ENCODE data around the gene SLC39A1. TPM values are rescaled to one million over a fixed set of nuclear protein-coding genes. Genes with fewer than 3 reads are reported as not detected.
A peak's percentile ranks its signal among the peaks of the same experiment; 100 is the strongest.

Gene SLC39A1
- total RNA-seq, 1 donor from 2014 or later, result 24.1 TPM

DNA sequence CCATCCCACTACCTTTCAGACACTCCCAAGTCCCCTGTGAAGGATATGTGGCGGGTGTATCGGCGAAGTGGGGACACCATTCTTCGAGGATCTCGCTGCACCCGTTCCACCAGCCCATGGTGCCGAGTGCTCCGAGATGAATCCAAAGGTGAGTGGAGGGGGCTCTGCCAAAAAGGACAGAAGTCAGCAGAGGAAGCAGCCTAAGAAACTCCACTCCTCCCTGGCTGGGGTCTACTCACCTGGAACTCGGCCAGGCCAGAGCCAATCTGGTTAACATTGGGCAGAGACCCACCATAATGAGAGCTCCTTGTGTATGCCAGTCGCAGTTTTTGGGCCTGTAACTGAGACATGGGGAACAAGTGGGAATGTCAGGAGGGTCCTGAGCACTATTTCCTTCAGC lies 8.5 kb downstream of the SLC39A1 start:
- FAIRE-seq (no peak), DNase-seq (ENCODE audit: low spot score in 2 of 2) (no peak)

DNA sequence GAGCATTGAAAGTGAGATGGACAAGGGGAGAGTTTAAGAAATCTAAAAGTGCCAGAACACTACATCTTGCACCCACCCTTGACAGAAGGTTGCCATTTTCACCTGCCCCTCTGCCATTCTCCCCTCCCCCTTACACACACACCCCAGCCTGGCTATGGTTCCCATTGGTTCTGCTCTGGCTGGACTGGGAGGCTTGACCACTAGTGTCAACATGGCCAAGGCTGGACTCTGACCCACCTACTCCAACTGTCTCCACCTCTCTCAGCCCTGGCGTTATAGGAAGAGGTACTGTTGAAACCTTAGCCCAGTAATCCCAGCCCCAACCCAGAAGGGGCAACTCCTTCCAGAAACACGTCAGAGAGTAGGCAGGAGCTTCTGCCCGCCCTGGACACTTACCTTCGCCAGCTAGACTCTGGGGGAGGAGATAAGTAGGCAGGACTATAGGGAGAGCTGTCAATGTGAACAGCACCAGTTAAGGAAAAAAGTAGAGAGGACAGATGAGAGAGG lies 9.4 kb downstream of the SLC39A1 start:
- DNase-seq (ENCODE audit: low spot score in 2 of 2) (no peak), FAIRE-seq (no peak)

DNA sequence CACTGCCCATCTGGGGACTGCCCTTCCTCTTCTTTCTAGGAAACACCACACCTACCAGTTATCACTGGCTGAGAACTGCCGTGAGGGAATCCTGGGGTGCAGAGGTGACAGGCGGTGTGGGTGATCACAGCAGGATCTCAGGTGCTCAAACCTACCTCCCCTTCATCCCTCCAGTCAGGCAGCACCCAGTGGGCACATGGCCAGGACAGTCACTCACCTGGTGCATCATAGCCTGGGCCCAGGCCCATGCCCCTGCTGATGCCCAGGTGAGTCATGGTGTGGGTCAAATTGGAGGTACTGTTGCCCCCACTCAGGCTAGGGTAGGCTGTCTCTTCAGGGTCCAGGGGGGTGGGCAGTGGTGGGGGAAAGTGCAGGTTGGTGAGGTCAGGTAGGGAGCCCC lies 11.5 kb downstream of the SLC39A1 start:
- no peak for FAIRE-seq
- DNase-seq (ENCODE audit: low spot score in 2 of 2), result no peak

DNA sequence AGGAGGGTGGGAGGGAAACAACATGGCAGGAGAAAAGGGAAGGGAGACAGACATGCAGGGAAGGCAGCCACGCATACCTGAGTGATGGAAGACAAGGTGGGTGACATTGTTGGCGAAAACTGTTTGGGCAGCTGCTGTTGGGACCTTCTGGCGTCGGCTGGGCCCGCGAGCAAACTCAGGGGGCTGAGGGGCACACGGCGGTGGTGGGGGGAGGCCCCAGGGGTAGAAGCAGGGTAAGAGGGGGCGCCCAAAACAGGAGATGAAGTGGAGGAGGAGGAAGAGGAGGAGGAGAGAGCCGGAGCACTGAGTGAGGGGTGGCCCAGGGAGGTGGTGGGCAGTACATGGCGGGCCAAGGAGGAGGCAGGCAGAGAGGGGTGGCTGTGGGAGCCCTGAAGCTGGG lies 12.2 kb downstream of the SLC39A1 start:
- no peak for FAIRE-seq

DNA sequence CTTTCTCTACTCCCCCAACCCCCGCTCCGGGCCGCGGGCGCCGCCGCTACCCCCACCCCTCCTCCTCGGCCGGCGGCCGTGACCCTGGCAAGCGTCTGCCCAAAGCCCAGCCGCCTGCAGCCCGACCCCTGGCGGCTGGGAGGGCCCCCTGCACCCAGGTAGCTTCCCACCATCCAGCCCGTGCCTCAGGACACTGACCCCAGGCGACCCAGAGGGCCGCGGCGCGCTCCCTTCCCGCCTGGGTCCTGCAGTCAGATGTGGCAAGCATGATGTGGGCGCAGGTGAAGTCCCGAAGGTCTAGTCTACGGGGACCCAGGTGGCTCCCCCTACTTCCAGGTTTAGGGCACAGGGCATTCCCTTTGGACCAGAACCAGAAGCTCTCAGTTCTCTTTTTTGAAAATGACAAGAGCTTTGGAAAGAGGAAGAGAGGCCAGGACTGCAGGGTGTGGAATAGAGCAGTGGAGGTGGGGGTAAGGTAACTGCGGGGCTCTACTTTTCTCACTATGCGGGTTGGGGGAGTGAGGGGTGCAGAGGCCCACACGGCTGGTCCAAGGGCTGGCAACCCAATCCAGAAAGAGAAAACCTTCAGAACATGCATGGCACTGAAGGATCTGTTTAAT lies 16.6 kb downstream of the SLC39A1 start, which contains the start of gene DENND4B:
Gene DENND4B, minus strand, starts transcription at position 97 of the 620 bp plus-strand sequence. CDS start 2,344 bp downstream, outside the sequence.
- DNase-seq (ENCODE audit: low spot score in 2 of 2) (peak; percentile 96 to 98), FAIRE-seq (no peak)

More for the DNA sequence above, 12.2 kb downstream of the SLC39A1 start:
- DNase-seq (ENCODE audit: low spot score in 2 of 2), result no peak

DNA sequence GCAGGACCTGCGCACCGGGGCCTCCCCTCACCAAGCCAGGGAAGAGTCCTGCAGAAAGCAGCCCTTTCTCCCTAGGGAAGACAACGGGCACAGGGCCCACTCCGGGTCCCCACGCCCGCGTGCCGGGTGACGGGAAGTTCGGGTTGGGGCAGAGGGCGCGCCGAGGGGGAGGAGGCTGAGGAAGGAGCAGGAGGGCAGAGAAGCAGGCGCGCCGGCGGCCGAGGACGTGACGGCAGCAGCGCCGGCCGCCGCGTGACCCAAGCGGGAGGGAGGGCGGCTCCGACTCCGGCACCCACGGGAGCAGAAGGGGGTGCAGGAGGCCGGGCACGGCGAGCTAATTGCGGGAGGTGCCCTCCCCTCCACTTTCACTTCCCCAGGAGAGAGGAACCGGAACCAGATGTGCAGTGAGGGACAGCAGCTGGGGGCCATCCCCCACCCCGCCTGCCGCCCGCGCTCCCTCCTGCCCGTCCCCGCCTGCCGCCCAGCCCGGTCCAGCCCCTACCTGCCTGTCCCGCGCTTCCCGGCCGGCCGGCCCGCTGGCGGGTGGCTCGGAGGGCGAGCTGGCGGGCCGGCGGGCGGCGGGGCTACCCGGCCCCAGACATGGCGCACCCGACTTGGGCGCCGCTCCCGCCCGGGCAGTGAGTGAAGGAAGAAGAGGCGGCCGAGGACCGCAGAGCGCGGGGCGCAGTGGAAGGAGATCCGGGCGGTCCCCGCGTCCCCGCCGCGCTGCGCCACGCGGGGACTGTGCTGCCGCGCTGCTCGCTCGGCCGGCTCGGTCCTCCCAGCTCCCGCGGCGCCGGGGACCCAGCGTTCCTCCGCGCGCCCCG lies 17.3 kb downstream of the SLC39A1 start:
- DNase-seq (ENCODE audit: low spot score in 2 of 2), result peak; percentile 87 to 88
- no peak for FAIRE-seq

DNA sequence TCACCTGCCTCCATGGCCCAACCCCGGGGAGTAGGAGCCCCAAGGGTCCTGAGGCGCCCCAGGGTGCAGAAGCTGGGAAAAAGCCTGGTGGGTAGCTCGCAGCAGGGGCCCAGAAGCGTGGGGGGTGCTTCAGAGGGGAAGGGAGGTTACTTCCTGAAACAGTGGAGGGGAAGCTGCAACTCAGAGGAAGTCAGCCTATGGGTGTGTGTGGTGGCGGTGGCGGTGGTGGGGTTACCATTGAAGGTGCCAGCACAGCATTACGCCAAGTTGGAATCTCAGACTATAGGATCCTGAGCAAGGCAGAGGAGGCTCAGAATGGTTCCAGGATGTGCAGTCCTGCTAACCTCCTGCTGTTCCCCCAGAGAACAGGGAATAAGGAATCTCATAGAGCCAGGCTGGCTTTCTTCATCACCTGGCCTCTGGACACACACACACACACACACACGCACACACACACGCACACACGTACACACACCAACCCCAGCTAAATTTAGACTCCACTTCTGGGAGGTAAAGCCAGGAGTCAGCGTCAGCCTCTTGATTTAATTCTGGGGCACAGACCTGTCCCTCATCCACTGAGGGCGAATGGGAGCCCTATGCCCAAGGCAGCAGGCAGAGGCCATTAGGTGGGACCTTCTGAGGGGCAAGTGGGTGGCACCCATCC lies 18.1 kb downstream of the SLC39A1 start:
- FAIRE-seq (no peak), DNase-seq (ENCODE audit: low spot score in 2 of 2) (peak in 1 of 2 donors; percentile 61)

DNA sequence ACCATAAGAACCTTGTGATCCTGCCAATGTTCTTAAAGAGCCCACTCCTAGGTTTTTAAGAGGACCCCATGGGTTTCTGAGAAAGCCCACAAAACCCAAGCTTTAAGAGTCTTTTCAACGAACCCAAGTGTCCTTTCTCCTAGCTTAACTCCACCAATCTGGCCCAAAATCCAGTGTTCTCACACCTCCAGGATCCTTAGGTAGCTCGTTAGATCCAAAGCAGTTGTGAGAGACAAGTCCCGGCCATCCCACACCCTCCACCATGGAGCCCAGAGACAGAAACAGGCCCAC lies 18.6 kb downstream of the SLC39A1 start:
- no peak for DNase-seq (ENCODE audit: low spot score in 2 of 2)
- FAIRE-seq, result no peak

DNA sequence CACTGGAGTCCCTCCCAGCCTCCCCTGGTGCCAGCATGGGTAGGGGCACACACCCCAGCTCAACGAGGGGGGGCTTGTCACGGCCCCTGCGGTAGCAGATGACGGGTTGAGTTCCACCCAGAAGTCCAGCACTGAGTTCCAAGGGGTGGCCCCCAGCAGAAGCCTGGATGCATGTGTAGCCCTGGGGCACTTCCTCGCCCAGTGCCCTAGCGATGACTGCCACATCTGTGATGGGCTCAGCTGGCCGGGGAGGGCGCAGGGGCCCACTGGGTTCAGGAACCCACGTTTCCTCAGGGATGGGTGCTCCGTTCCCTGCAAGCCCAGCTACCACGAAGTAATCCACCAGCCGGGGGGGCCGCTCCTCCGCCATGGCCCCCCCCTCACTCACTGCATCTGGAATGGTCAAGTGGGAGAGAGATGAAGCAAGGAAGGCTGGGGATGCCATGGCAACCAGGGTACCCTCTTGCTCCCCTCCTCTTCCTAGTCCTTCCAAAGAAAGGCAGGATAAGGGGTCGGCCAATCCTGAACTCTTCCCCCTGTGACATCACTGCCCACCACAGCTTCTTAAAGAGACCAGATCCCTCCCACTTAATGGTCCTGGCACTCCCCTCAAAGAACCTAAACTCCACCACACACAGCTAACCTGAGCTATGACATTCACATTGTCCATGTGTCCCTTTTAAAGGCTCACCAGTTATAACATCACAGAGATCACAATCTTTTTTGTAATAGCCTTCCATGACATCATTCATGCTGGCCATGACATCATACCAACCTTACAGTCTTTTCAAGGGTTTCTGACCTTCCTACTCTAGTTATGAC lies 19.1 kb downstream of the SLC39A1 start:
- DNase-seq (ENCODE audit: low spot score in 2 of 2) (no peak), FAIRE-seq (no peak)

DNA sequence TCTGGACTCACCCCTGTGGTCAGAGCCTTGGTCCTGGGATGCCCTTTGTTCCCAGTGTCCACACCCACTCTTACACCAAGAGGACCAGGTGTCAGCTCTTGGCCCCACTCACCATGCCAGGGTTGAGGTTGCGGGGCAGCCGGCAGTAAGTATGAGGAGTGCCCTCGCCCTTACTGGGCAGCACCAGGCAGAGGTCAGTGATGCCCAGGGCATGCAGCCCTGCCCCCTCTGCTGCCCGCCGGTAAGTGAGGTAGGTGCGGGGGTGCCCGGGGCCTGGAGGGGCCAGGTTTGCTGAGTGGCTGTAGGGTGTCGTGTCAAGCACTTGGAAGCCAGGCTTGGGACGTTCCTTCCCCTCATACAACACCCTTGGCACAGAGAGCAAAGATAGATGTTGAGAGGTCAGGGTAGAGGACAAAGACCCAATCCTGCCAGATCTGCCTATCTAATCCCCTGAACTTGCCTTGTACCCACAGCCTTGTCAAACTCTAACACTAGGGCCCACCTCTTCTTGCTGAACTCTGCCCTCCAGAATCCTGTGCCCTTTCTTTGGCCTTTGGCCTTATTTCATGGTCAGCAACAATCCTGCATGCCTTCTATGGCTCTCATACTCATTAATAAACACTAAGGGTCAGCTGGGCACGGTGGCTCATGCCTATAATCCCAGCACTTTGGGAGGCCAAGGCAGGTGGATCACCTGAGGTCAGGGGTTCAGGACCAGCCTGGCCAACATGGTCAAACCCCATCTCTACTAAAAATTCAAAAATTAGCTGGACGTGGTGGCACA lies 20.4 kb downstream of the SLC39A1 start:
- FAIRE-seq (no peak), DNase-seq (ENCODE audit: low spot score in 2 of 2) (no peak)

DNA sequence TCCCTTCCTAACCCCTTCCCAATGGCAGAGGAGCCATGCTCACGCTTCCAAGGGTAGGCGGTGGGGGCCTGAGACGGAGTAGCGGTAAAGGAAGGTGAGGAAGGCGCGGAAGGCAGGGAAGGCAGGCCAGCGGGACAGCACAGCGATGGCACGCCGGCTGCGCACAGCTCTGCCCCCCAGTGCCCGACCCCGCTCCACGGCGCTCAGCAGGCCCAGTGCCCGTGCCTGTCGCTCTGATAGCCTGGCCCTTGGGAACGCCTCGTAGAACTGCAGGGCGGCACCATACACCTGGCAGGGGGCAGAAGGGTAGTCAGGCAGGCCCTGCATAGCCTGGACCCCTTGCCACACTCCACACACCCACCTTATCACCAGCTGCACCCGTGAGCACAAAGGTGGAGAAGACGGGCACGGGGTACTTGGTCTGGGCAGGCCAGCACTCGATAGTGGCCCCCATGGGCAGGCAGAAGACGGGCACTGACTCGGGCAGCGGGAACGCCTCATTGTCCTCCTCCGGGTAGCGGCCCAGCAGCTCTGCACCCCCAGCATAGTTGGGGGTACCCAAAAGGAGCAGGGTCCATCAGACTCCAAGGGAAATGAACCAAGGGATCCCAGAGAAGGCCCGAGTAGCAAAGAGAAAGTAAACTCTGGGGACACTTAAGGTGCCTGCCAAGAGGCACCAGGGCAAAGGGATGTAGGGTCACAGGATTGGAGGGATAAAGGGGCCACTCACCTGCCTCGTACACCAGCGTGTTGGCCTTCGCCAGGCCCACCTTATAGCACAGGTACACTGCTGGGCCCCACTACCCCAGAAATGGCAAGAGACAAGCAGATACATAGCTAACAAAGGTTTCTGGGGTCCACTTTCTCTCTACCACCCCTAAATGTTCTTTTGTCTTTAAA lies 21.3 kb downstream of the SLC39A1 start:
- FAIRE-seq (no peak), DNase-seq (ENCODE audit: low spot score in 2 of 2) (no peak)

DNA sequence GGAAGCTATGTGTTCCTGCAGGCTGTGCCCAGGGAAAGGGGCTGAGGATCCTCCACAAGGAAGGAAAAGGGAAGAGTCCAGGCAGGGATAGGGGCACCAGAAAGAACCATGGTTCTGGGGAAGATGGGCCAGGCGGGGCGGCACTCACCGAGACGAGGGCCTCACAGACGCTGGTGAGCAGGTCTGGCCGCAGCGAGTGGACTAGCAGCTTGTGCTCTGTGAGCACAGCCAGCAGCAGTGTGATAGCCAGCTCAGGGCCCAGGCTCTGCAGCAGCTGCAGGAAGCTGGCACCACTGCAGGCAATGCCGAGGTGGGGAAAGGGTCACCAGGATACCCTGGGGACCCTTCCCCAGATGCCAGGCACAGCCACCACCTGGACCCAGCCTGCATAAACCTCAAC lies 22.6 kb downstream of the SLC39A1 start:
- DNase-seq (ENCODE audit: low spot score in 2 of 2) (no peak), FAIRE-seq (no peak)

DNA sequence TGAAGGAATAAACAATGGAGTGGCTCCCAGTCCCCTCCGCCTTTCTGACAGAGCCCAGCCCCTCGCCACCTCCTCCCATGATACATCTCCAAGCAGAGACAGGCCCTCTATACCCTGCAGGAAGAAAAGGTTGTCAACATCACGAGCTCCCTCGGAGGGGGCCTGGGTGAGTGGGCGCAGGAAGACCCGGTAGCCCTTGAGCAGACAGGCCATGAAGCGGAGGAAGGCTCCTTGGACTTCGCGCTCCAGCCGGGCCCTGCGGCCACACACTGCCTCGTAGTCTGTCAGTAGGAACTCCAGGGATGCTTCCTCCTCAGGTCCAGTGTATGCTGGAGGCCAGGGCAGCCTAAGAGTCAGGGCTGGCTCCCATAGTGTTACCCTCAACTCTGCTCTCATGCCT lies 23.9 kb downstream of the SLC39A1 start:
- FAIRE-seq (no peak), DNase-seq (ENCODE audit: low spot score in 2 of 2) (no peak)

DNA sequence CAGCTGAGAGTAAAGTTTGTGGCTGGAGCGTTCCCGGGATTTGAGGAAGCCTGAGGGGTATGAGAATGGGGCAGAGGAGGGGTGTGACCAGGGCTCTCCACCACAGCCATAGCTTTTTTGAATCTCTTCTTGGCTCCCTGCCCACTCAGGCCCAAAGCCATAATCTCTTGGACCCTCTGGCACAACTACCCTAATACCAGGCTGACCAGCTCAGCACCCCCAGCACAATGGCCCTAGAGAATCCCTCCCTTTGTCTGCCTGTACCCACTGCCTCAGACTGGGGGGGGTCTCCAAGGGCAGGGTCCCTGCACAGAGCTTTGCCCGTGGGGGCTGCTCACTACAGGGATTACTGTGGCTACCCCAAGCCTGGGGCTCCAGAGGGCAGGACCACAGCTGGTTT lies 24.3 kb downstream of the SLC39A1 start:
- no peak for FAIRE-seq
- DNase-seq (ENCODE audit: low spot score in 2 of 2), result no peak

DNA sequence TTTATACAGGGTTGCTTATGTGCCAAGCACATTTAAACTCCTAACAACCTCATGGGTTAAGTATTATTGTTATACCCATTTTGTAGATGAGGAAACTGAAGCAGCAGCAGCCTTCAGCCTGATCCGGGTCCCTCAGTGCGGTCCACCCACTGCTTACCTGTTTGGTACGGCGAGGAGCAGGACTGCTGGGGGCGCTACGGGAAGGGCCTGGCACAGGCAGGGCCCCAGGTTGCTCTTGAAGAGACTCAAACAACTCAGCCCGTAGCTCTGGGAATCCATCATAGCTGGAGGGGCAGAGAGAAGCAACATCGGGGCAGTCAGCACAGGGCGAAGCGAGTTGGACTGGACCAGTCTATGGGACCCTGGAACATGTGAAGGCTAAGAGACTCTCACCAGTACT lies 26.0 kb downstream of the SLC39A1 start:
- FAIRE-seq (no peak), DNase-seq (ENCODE audit: low spot score in 2 of 2) (no peak)

DNA sequence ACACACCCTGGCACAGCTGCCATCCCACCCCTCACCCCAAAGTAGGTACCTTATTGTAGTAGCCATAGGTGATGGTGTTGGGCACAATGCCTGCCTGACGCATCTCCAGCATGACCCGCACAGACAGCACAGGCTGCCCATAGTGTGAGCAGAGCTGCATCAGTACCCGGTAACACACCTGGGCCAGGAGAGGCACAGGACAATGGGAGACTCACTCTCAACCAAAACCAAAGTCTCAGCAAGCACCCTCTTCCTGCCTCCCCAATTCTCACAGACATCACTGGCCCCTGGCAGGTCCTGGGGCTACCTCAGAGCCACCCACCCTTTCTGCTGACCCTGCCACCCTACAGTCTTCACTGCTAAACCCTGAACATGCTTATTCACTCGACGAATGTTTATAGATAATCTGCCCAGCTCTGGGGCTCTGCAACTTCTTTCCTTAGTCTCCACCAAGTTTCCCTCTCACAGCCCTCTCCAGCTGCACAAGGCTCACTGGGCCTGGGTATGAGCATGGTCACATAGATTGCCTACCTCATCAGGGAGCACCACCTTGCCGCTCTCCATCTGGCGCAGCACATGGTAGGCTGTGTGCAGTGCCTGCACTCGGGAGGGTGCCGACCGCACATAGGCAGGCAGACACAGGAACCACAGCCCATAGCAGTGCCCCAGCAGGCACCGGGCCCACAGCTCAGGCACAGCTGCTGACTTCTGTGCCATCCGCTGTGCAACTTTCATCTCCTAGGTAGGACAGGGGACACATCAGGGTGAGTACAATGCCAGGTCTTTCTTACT lies 27.1 kb downstream of the SLC39A1 start:
- FAIRE-seq (no peak), DNase-seq (ENCODE audit: low spot score in 2 of 2) (no peak)

DNA sequence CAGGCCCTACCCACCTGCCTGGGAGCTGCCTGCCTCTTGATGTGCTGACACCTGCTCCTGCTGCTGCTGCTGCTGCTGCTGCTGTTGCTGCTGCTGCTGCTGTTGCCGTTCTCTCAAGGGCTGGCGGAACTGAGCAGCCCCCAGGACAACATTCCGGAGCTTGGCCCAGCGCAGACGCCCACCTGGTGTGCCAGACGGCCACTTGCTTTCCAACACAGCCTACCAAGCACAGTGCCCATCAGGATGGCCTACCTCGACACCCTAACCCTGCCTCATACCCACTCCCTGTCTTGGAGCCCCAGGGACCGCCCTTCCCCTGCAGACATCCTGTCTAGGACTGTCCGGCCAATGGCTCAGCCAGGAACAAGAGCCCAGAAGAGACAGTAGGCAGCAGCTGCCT lies 28.6 kb downstream of the SLC39A1 start:
- FAIRE-seq, result no peak
- DNase-seq (ENCODE audit: low spot score in 2 of 2), result no peak

DNA sequence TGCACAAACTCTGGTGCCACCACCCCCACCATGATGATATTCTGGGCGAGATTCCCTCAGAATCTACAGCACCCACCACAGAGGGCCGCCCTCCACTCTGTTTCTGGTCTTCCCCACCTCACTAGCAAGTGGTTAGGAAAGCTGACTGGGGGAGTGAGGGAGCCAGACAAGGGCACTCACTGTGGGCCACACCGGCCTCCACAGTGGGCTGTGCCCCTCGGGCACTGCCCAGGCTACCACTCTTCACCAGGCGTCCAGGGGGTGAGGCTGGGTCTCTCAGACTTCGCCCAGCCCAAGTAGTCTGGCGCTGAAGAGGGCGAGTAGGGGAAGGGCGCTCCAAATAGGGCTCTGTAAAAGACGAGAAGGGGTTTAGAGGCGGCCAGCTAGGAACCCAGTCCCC lies 29.4 kb downstream of the SLC39A1 start:
- no peak for DNase-seq (ENCODE audit: low spot score in 2 of 2)
- FAIRE-seq, result no peak

Measured in frontal cortex (tissue), 4 donors.